B cell (primary cell): ENCODE results near the gene MSH3.

Experiments
- EZH2 ChIP-seq: IDR thresholded peaks from 2 replicates; pipeline ENCODE4 v1.6.1; 2012; ENCODE audit warnings: borderline replicate concordance, low read depth, mild to moderate bottlenecking, moderate library complexity, low read length; ENCODE audit not compliant: insufficient read depth, poor library complexity, severe bottlenecking
- TF ChIP-seq, protein P1 (sequence below): fragments of 200-600 bp; IDR thresholded peaks from one replicate; pipeline ENCODE4 v1.8.0; 2022; ENCODE audit warnings: antibody characterized with exemption, mild to moderate bottlenecking

- TF ChIP-seq, protein P1, sequence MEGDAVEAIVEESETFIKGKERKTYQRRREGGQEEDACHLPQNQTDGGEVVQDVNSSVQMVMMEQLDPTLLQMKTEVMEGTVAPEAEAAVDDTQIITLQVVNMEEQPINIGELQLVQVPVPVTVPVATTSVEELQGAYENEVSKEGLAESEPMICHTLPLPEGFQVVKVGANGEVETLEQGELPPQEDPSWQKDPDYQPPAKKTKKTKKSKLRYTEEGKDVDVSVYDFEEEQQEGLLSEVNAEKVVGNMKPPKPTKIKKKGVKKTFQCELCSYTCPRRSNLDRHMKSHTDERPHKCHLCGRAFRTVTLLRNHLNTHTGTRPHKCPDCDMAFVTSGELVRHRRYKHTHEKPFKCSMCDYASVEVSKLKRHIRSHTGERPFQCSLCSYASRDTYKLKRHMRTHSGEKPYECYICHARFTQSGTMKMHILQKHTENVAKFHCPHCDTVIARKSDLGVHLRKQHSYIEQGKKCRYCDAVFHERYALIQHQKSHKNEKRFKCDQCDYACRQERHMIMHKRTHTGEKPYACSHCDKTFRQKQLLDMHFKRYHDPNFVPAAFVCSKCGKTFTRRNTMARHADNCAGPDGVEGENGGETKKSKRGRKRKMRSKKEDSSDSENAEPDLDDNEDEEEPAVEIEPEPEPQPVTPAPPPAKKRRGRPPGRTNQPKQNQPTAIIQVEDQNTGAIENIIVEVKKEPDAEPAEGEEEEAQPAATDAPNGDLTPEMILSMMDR, result no peak
- TF ChIP-seq EZH2, result no peak
Observed at GRCh38 chr5:80777347-80778287, 123.2 kb downstream of the MSH3 start.
